Subcutaneous adipose tissue (tissue), 4 donors: ENCODE data around the gene EGR4. TPM values are rescaled to one million over a fixed set of nuclear protein-coding genes. Genes with fewer than 3 reads are reported as not detected.

Experiments used
- CTCF ChIP-seq: fragments of 450-650 bp; IDR thresholded peaks from one replicate; pipeline ENCODE4 v1.5.1; 2016; ENCODE audit warnings: low read depth, mild to moderate bottlenecking, control low read depth, antibody characterized with exemption, moderate library complexity
- total RNA-seq, 4 donors: library from RNA; depleted of rRNA; stranded (reverse); fragments of >200 nt; gene quantifications; one replicate each; pipeline ENCODE4 v1.1.0, GENCODE V29; 2016

Gene EGR4
- not detected for total RNA-seq

GRCh38 chr2:73293534-73294171 lies at the start of gene EGR4:
EGR4 (minus strand) TSS chr2:73293548; CDS start chr2:73293317, 231 bp downstream.
- TF ChIP-seq CTCF = no peak

- no peak for TF ChIP-seq CTCF
Measured at GRCh38 chr2:73341039-73341438, 47.7 kb upstream of the EGR4 start.

- TF ChIP-seq CTCF = no peak
Measured at GRCh38 chr2:73339201-73339600, 45.9 kb upstream of the EGR4 start.

- no peak for TF ChIP-seq CTCF
Measured at GRCh38 chr2:73337828-73338227, 44.5 kb upstream of the EGR4 start.

- TF ChIP-seq CTCF = no peak
Measured at GRCh38 chr2:73334620-73335019, 41.3 kb upstream of the EGR4 start.

- no peak for TF ChIP-seq CTCF
Measured at GRCh38 chr2:73334045-73334444, 40.7 kb upstream of the EGR4 start.

GRCh38 chr2:73333564-73333963 lies 40.2 kb upstream of the EGR4 start:
- no peak for TF ChIP-seq CTCF
